Heart left ventricle (tissue), 16 donors: ENCODE results near the gene SH2D2A. TPM values are rescaled to one million over a fixed set of nuclear protein-coding genes. Genes with fewer than 3 reads are reported as not detected.

Source experiments
- ATAC-seq, 4 donors: fragments of 200-7000 bp; cut with Tn5 transposase; one replicate each; pipeline ENCODE4 v1.9.1; 2020 to 2022; ENCODE audit warnings: moderate library complexity in 4 of 4, mild to moderate bottlenecking in 3 of 4, moderate number of reproducible peaks in 1 of 4
- DNase-seq, 5 donors: peaks; one replicate each; pipeline ENCODE4 v3.0.0-alpha.2; 2020
- H3K27ac ChIP-seq, 12 donors: fragments of 200-600 bp; sonication (generic) in 4 of 12; one replicate each; pipeline versions ENCODE4 v1.5.0 to v1.8.0; 2016 to 2022; ENCODE audit warnings: mild to moderate bottlenecking in 2 of 12
- H3K27me3 ChIP-seq, 9 donors: fragments of 200-600 bp; sonication (generic) in 2 of 9; one replicate each; pipeline versions ENCODE4 v1.5.1 to v1.8.0; 2016 to 2022; ENCODE audit warnings: mild to moderate bottlenecking in 3 of 9
- H3K36me3 ChIP-seq, 9 donors: fragments of 200-600 bp; sonication (generic) in 2 of 9; one replicate each; pipeline versions ENCODE4 v1.5.0 to v1.8.0; 2018 to 2022; ENCODE audit warnings: mild to moderate bottlenecking in 2 of 9
- H3K4me1 ChIP-seq, 12 donors: fragments of 200-600 bp; sonication (generic) in 4 of 12; one replicate each; pipeline versions ENCODE4 v1.5.0 to v1.8.0; 2016 to 2022; ENCODE audit warnings: mild to moderate bottlenecking in 3 of 12
- H3K4me3 ChIP-seq, 12 donors: fragments of 200-600 bp; sonication (generic) in 4 of 12; one replicate each; pipeline versions ENCODE4 v1.5.0 to v1.8.0; 2017 to 2022; ENCODE audit warnings: mild to moderate bottlenecking in 9 of 12, moderate library complexity in 4 of 12
- H3K9me3 ChIP-seq, 12 donors: fragments of 200-600 bp; sonication (generic) in 4 of 12; one replicate each; pipeline versions ENCODE4 v1.5.0 to v1.8.0; 2016 to 2022; ENCODE audit warnings: mild to moderate bottlenecking in 1 of 12
- POLR2A ChIP-seq, 2 donors: fragments of 450-650 bp; IDR thresholded peaks; one replicate each; pipeline ENCODE4 v1.6.1; 2017; ENCODE audit warnings: antibody characterized with exemption in 2 of 2, mild to moderate bottlenecking in 2 of 2, moderate library complexity in 2 of 2
- WGBS, 4 donors: extraction: QIAGEN DNeasy Blood & Tissue Kit in 2 of 4; methylation state at CpG; one replicate each; pipeline versions ENCODE4 v1.1.5 to v1.1.7; 2013 to 2018; 5-methylcytosine and 5-hydroxymethylcytosine counted together
- intact Hi-C, 10 donors: fragments of 100-400 bp; cut with DNase I; formaldehyde crosslinking; loops; one replicate each; pipeline versions ENCODE4 v1.11.1 to v1.14.2; 2022
- polyA plus RNA-seq, 2 donors: library from polyadenylated mRNA; stranded (reverse); fragments of 200-250 nt; gene quantifications; one replicate each; pipeline ENCODE4 v1.2.3, GENCODE V29; 2013
- total RNA-seq, 9 donors: library from RNA; depleted of rRNA in 2 of 9; stranded (reverse); fragments of >200 nt in 2 of 9; fragmentation: NEBNext Ultra II Directional in 3 of 9; extraction: Animal tissue kit (Norgen Biotek cat#: 25700) in 3 of 9; gene quantifications; one replicate each; pipeline versions ENCODE4 v1.1.0 to v1.2.4, GENCODE V29; 2016 to 2023
- TF ChIP-seq, protein P1 (sequence below), 12 donors: fragments of 200-600 bp; sonication (generic) in 4 of 12; IDR thresholded peaks; one replicate each; pipeline versions ENCODE4 v1.5.0 to v1.8.0; 2018 to 2022; ENCODE audit warnings: antibody characterized with exemption in 12 of 12, mild to moderate bottlenecking in 5 of 12
- donor health status: ischemic (EF 13 %, LVEDD 7.1; RV severe dilation, severe dysfunction).
- donor health status: healthy with polysubstance abuse.
- donor health status: DM: no; HTN: yes; CAD: no.
- donor health status: DM: no; HTN: no; CAD: no.
- donor health status: ischemic (EF 25% LVEDD 6.9; RV normal size, moderate dysfunction).
- donor health status: ischemic (EF 25% LVEDD 5.7; RV mildly dilated, moderate dysfunction).
- donor health status: healthy.
- donor health status: DM: yes; HTN: yes; CAD: no.
- donor health status: ischemic (EF 35%, LVEDD 5.7; RV mildly dilated, moderate dysfunction).
- donor health status: nonischemic (EF 11% LVEDD 7.7; RV severe dilation, severe dysfunction).
- donor health status: DM: yes; HTN: yes; CAD: no.
- donor health status: PGD.
- donor health status: ischemic (EF 29% LVEDD 5.4; RV normal size, mild dysfunction).
- donor health status: nonischemic (EF 23%, LVEDD 6.1; RV moderate dilation, normal function).

Gene SH2D2A
- total and polyA plus RNA-seq, 11 donors: 0.52 to 8.2 (median 1.1) TPM

DNA sequence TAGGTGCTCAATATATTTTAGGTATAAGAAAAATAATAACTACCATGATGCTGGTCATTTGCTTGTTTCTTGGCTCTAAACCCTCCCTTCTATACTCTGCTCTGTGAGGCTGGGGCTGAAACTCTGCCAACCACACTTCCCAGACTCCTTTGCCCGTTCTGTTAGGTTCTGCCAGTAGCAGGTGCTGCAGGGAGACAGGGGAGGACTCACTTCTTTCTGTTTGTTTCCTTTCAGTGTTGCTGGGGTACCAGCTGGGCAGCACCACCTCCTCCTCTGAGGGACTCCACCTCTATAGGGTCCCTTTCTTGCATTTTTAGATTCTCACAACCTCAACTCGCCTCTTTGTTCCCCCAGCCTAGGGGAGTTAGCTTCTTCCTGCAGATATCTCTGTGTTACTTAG, 17.0 kb upstream of the SH2D2A start:
- Histone ChIP-seq H3K4me1 (peaks cover 0 to 5% (median 0%) of the 10 kb centered on the region in 12 donors), H3K9me3 (no peaks in the 10 kb centered on the region), H3K4me3 (no peak overlapping the region), H3K36me3 (no peaks in the 10 kb centered on the region), H3K27ac (no peak overlapping the region), H3K27me3 (peaks cover 0 to 14% (median 2%) of the 10 kb centered on the region in 9 donors)
- TF ChIP-seq, protein P1, sequence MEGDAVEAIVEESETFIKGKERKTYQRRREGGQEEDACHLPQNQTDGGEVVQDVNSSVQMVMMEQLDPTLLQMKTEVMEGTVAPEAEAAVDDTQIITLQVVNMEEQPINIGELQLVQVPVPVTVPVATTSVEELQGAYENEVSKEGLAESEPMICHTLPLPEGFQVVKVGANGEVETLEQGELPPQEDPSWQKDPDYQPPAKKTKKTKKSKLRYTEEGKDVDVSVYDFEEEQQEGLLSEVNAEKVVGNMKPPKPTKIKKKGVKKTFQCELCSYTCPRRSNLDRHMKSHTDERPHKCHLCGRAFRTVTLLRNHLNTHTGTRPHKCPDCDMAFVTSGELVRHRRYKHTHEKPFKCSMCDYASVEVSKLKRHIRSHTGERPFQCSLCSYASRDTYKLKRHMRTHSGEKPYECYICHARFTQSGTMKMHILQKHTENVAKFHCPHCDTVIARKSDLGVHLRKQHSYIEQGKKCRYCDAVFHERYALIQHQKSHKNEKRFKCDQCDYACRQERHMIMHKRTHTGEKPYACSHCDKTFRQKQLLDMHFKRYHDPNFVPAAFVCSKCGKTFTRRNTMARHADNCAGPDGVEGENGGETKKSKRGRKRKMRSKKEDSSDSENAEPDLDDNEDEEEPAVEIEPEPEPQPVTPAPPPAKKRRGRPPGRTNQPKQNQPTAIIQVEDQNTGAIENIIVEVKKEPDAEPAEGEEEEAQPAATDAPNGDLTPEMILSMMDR (IDR thresholded peaks at IDR 0.05): no peak
- no peak for TF ChIP-seq POLR2A (IDR thresholded peaks at IDR 0.05)
- intact Hi-C loops: loop anchor here in 4 of 10 donors (5.0 to 10.0 kb wide), 3 partner anchors 51 to 91 kb away; partner anchors contain the start of gene LRRC71 (in 2 of the 4)
- DNase-seq: peak in 1 of 5 donors; percentile 42
- peak in 2 of 4 donors; percentile 45 to 49 for ATAC-seq
- 47 to 49% (median 48%) methylated on average over 2 of the region's 2 CpGs for WGBS, 4 donors

DNA sequence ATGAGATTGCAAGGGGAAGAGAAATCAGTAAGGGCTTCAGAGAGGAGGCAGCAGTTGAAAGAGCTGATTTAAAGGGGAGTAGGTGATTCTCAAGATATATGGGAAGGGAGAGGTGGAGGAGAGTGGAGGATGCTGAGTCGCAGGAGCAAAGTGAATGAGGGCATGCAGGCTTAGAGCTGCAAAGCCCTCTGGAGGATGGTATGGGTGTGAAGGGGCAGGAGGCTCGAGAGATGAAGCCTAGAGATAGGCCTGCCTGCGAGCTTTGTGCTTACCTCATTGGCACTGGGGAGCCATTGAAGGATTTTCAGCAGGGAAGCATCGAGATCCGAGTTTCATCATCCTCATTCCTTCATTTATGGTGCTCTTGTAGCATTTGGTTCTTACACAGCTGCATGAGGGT, 15.8 kb upstream of the SH2D2A start:
- DNase-seq (no peak), ATAC-seq (no peak)
- WGBS, 4 donors: 63 to 76% (median 70%) methylated on average over 5 of the region's 5 CpGs
- no peak overlapping the region for H3K27ac ChIP-seq
- H3K4me1 ChIP-seq: peaks cover 0 to 5% (median 0%) of the 10 kb centered on the region in 12 donors
- no peaks in the 10 kb centered on the region for H3K36me3 ChIP-seq
- no peaks in the 10 kb centered on the region for H3K9me3 ChIP-seq
- peaks cover 0 to 7% (median 2%) of the 10 kb centered on the region in 9 donors for H3K27me3 ChIP-seq
- TF ChIP-seq POLR2A (IDR thresholded peaks at IDR 0.05): no peak
- TF ChIP-seq, protein P1 (IDR thresholded peaks at IDR 0.05): no peak
- no peak overlapping the region for H3K4me3 ChIP-seq
- intact Hi-C loops: loop anchor here in 4 of 10 donors (5.0 to 10.0 kb wide), 3 partner anchors 52 to 92 kb away; partner anchors contain the start of gene LRRC71 (in 2 of the 4)

DNA sequence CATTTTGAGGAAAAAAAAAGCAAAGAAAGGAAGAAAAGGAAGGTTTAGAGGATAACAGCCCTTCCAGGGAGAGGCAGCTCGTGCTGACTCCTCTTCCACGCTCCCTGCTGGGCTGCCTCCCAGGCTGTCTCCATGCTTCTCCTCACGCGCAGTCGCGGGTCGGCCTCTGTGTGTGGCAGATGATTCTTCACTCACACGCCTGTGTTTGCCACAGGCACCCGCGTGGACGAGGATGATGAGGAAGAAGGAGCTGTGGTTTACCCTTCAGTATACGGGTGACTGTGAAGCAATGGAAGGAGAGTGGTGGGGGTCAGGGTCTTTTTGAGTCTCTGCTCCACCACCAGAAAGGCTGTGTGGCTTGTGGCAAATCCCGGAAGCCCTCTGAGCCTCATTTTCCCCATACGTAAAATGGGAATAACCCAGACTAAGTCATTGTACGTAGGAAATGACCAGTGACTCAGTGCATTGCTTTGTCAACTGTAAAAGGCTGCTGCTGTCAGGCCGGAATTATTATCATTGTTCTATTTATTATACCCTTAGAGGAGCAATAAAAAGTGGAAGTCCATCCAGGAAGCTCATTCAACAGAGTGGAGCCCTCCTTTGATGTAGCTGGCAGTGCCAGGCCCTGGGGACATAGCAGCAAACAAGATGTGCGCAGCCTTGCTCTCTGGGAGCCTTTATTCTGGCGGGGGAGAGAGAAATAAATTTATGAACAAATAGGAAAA, 11.9 kb upstream of the SH2D2A start:
- Histone ChIP-seq H3K36me3 (no peaks in the 10 kb centered on the region), H3K27ac (no peak overlapping the region), H3K4me3 (no peak overlapping the region), H3K27me3 (peaks cover 0 to 7% (median 0%) of the 10 kb centered on the region in 9 donors), H3K4me1 (peaks cover 0 to 3% (median 0%) of the 10 kb centered on the region in 12 donors), H3K9me3 (no peaks in the 10 kb centered on the region)
- WGBS, 4 donors: 74 to 81% (median 76%) methylated on average over 18 of the region's 18 CpGs
- intact Hi-C loops: no loop called here
- DNase-seq (no peak), ATAC-seq (no peak)
- TF ChIP-seq, protein P1 (IDR thresholded peaks at IDR 0.05): no peak
- TF ChIP-seq POLR2A (IDR thresholded peaks at IDR 0.05): no peak

DNA sequence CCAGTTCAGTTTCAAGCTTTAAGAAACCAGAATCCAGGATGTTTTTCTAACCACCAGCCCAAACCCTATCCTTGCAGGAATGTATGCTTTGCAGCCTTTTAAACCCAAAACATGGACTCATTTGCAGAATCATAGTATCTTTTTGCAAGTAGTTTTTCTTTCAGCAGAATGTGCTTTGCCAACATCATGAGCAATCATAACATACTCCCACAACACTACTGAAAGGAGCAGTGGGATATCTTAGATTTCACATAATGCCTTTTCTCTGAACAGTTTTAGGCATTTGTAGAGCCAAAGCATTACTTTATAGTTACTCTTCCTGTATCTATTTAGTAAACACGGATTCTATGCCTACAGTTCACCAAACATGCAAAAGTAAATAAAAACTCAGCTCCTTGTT, 10.0 kb upstream of the SH2D2A start:
- Histone ChIP-seq H3K9me3 (no peaks in the 10 kb centered on the region), H3K36me3 (no peaks in the 10 kb centered on the region), H3K27ac (no peak overlapping the region), H3K4me1 (no peaks in the 10 kb centered on the region), H3K27me3 (peaks cover 0 to 3% (median 0%) of the 10 kb centered on the region in 9 donors), H3K4me3 (no peak overlapping the region)
- no peak for TF ChIP-seq POLR2A (IDR thresholded peaks at IDR 0.05)
- TF ChIP-seq, protein P1 (IDR thresholded peaks at IDR 0.05): no peak
- intact Hi-C loops: no loop called here
- DNase-seq (no peak), ATAC-seq (no peak)
- 61 to 83% (median 72%) methylated on average over 1 of the region's 1 CpG for WGBS, 4 donors
